Breast epithelium (tissue), 4 donors: ENCODE measurements around the gene EIF2A. TPM values are rescaled to one million over a fixed set of nuclear protein-coding genes. Genes with fewer than 3 reads are reported as not detected.

ENCODE experiments used
- DNase-seq, 2 donors: peaks; one replicate each; pipeline ENCODE4 v3.0.0-alpha.2; 2019; ENCODE audit warnings: low spot score in 2 of 2
- H3K27ac ChIP-seq, 2 donors: fragments of 200-600 bp; sonication (generic) in 1 of 2; one replicate each; pipeline ENCODE4 v1.5.1; 2016 to 2019; ENCODE audit warnings: mild to moderate bottlenecking in 1 of 2
- H3K27me3 ChIP-seq, 2 donors: fragments of 200-600 bp; sonication (generic) in 1 of 2; one replicate each; pipeline versions ENCODE4 v1.5.1 to v1.6.0; 2017 to 2019; ENCODE audit warnings: control low read depth in 1 of 2, mild to moderate bottlenecking in 1 of 2
- H3K36me3 ChIP-seq: fragments of 200-600 bp; one replicate; pipeline ENCODE4 v1.5.1; 2019
- H3K4me1 ChIP-seq, 2 donors: fragments of 200-600 bp; sonication (generic); one replicate each; pipeline ENCODE4 v1.5.1; 2016 to 2019; ENCODE audit warnings: control low read depth in 1 of 2
- H3K4me3 ChIP-seq, 3 donors: fragments of 200-600 bp; sonication (generic); 1 replicate in 2 of 3; 2 replicates in 1 of 3; pipeline ENCODE4 v1.5.1; 2016 to 2019; ENCODE audit warnings: mild to moderate bottlenecking in 3 of 3, moderate library complexity in 2 of 3
- H3K9me3 ChIP-seq, 2 donors: fragments of 200-600 bp; sonication (generic) in 1 of 2; one replicate each; pipeline ENCODE4 v1.5.1; 2016 to 2019; ENCODE audit warnings: control low read depth in 1 of 2
- CTCF ChIP-seq, 3 donors: fragments of 450-650 bp; IDR thresholded peaks; one replicate each; pipeline ENCODE4 v1.5.1; 2016 to 2017; ENCODE audit warnings: antibody characterized with exemption in 3 of 3, mild to moderate bottlenecking in 3 of 3, moderate library complexity in 3 of 3
- POLR2A ChIP-seq: fragments of 450-650 bp; IDR thresholded peaks from one replicate; pipeline ENCODE4 v1.6.1; 2016; ENCODE audit warnings: antibody characterized with exemption, mild to moderate bottlenecking, moderate library complexity
- POLR2AphosphoS5 ChIP-seq, 3 donors: sonication (generic); formaldehyde crosslinking; IDR thresholded peaks; one replicate each; pipeline ENCODE4 v1.6.1; 2017; ENCODE audit warnings: antibody characterized with exemption in 3 of 3
- intact Hi-C: fragments of 100-400 bp; cut with DNase I; formaldehyde crosslinking; loops from one replicate; pipeline ENCODE4 v1.15.1; 2023; ENCODE audit warnings: low total_unique reads
- total RNA-seq, 3 donors: library from RNA; depleted of rRNA; stranded (reverse); fragments of >200 nt; gene quantifications; one replicate each; pipeline ENCODE4 v1.1.0, GENCODE V29; 2016

The EIF2A gene
- total RNA-seq, 3 donors from 2014 or later, result 204 to 247 (median 239) TPM

DNA sequence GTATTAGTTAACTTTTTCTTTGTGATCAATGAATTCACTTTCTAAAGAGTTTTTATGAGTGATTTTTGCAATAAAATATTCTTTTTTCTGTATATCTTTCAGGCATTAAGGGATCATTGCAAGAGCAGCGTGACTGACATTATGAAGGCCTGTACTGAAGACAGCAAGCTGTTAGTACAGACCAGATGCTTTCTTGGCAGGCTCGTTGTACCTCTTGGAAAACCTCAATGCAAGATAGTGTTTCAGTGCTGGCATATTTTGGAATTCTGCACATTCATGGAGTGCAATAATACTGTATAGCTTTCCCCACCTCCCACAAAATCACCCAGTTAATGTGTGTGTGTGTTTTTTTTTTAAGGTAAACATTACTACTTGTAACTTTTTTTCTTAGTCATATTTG, 81.0 kb downstream of the EIF2A start:
- no peaks in the 10 kb centered on the region for H3K9me3 ChIP-seq
- H3K4me3 ChIP-seq, result no peak overlapping the region
- H3K27me3 ChIP-seq, result no peaks in the 10 kb centered on the region
- TF ChIP-seq POLR2AphosphoS5 (IDR thresholded peaks at IDR 0.05) (no peak), POLR2A (no peak), CTCF (IDR thresholded peaks at IDR 0.05) (no peak)
- no peak overlapping the region for H3K27ac ChIP-seq
- no peaks in the 10 kb centered on the region for H3K36me3 ChIP-seq
- no peak for DNase-seq
- H3K4me1 ChIP-seq, result no peaks in the 10 kb centered on the region
- intact Hi-C loops, result no loop called here

DNA sequence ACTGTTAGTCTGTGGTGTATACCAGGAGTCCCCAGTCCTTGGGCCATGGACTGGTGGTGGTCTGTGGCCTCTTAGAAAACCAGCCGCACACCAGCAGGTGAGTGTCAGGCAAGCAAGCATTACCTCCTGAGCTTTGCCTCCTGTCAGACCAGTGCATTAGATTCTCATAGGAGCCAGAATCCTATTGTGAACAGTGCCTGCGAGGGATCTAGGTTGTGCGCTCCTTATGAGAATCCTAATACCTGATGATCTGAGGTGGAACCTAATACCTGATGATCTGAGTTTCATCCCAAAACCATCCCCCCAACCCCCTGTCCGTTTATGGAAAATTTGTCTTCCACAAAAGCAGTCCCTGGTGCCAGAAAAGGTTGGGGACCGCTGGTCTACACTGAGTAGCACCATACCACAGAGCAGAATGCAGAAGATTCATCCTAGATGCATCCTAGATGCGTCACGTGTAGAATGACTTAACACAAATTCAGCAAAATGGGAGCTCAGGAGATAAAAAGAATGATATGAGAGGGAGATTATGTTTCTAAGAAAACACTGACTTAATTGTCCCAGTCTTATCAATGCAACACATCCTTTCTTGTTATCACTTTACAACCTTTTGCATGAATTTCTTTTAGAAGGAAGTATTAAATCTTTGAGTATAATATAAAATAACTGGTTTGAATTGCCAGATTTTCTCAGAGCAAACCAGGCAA, 85.1 kb downstream of the EIF2A start:
- intact Hi-C loops, result no loop called here
- no peaks in the 10 kb centered on the region for H3K9me3 ChIP-seq
- TF ChIP-seq CTCF (IDR thresholded peaks at IDR 0.05) (no peak), POLR2AphosphoS5 (IDR thresholded peaks at IDR 0.05) (no peak), POLR2A (no peak)
- DNase-seq, result no peak
- H3K36me3 ChIP-seq, result no peaks in the 10 kb centered on the region
- no peak overlapping the region for H3K4me3 ChIP-seq
- no peaks in the 10 kb centered on the region for H3K27me3 ChIP-seq
- H3K4me1 ChIP-seq, result no peaks in the 10 kb centered on the region
- H3K27ac ChIP-seq, result no peak overlapping the region

DNA sequence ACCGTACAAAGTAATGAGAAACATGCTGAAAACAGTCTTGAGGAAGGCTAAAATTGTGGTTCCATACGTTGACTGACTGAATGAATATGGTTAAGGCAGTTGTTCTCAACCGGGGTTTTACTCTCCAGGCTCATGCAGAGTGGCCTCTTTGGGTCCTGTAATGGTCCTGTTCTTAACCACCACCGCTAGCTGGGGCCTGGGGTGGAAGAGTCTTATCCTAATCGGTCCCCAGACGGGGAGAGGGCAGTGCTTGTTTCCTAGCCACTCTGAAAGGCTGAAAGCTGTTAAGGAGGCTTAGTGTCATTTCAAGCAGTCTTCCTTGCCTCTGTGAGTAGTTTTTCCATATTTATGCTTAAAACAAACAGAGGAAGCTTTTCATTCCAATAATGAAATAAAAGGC, 88.5 kb downstream of the EIF2A start:
- H3K4me3 ChIP-seq, result no peak overlapping the region
- H3K27me3 ChIP-seq, result no peaks in the 10 kb centered on the region
- TF ChIP-seq CTCF (IDR thresholded peaks at IDR 0.05) (no peak), POLR2A (no peak), POLR2AphosphoS5 (IDR thresholded peaks at IDR 0.05) (no peak)
- intact Hi-C loops, result no loop called here
- no peaks in the 10 kb centered on the region for H3K4me1 ChIP-seq
- H3K36me3 ChIP-seq, result no peaks in the 10 kb centered on the region
- H3K27ac ChIP-seq, result no peak overlapping the region
- H3K9me3 ChIP-seq, result no peaks in the 10 kb centered on the region
- no peak for DNase-seq

DNA sequence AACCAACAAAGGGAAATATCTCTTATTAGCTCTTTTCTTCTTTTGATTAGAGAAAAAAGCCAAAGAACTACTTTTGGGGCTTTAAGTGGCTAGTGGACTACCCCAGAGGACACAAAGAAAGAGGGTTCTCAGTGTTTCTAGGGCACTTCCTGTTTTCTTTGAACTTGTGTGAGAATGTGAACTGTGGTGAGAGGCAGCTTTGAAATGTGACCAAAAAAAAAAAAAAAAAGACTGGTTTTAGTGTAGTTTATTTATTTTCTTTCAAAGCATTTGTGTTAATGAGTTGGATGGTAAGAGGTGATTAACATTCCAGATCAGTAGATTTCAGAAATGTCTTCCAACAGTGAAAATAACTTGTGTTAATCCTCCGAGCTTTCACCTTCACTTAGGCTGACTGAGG, 88.9 kb downstream of the EIF2A start:
- H3K4me3 ChIP-seq, result no peak overlapping the region
- no peaks in the 10 kb centered on the region for H3K9me3 ChIP-seq
- H3K27ac ChIP-seq, result no peak overlapping the region
- H3K36me3 ChIP-seq, result no peaks in the 10 kb centered on the region
- no peaks in the 10 kb centered on the region for H3K4me1 ChIP-seq
- no peak for DNase-seq
- intact Hi-C loops, result no loop called here
- H3K27me3 ChIP-seq, result no peaks in the 10 kb centered on the region
- TF ChIP-seq CTCF (IDR thresholded peaks at IDR 0.05), result no peak
- no peak for TF ChIP-seq POLR2AphosphoS5 (IDR thresholded peaks at IDR 0.05)
- TF ChIP-seq POLR2A, result no peak

Other genes with a start within 250 kb of the EIF2A start
- gene TSC22D2, start 138.5 kb upstream of the EIF2A start, total RNA-seq, result 10 to 100 TPM; 12.1 to 19.8 (median 16.5) TPM
- 100 to 1,000 TPM; 231 to 327 (median 273) TPM for gene SERP1, start 291 bp upstream of the EIF2A start, total RNA-seq
- 100 to 1,000 TPM in 2 of 3 donors, 10 to 100 TPM in 1; 86.9 to 143 (median 127) TPM for gene SELENOT, start 56.5 kb downstream of the EIF2A start, total RNA-seq
- under 1 TPM; 0.29 to 0.98 (median 0.48) TPM for gene ERICH6, start 157.1 kb downstream of the EIF2A start, total RNA-seq
- 10 to 100 TPM; 37.4 to 40.3 (median 39.1) TPM for gene SIAH2, start 216.4 kb downstream of the EIF2A start, total RNA-seq